ENCODE data around the gene CCDC93. TPM values are rescaled to one million over a fixed set of nuclear protein-coding genes. Genes with fewer than 3 reads are reported as not detected.

Gene CCDC93
- total RNA-seq, 4 donors from 2014 or later = 25.6 to 52.4 (median 33.1) TPM

- DNase-seq = no peak
- H3K9me3 ChIP-seq = no peaks in the 10 kb centered on the region
- 59% methylated on average over 1 of the region's 1 CpG for WGBS, 2 donors
- H3K4me1 ChIP-seq = no peaks in the 10 kb centered on the region
- intact Hi-C loops (cut with DNase I) = no loop called here
- no peaks in the 10 kb centered on the region for H3K27me3 ChIP-seq
- H3K4me3 ChIP-seq (replicated peaks in 1 of 3) = no peak overlapping the region
- TF ChIP-seq CTCF (IDR thresholded peaks at IDR 0.05) = no peak
- TF ChIP-seq POLR2A (IDR thresholded peaks at IDR 0.05) = no peak
- no peak overlapping the region for H3K27ac ChIP-seq
- no peaks in the 10 kb centered on the region for H3K36me3 ChIP-seq
Measured at GRCh38 chr2:117875786-117876185, 138.1 kb downstream of the CCDC93 start.

Small RNAs within 50 kb of the gene (small RNA-seq; reads per million reads assigned to genes)
- not detected for gene RN7SL111P

Other genes with a start within 250 kb of the CCDC93 start
- gene DDX18, start 199.4 kb downstream of the CCDC93 start, total RNA-seq = 10 to 100 TPM; 47.6 to 65.6 (median 49.0) TPM
- gene INSIG2, start 74.4 kb upstream of the CCDC93 start, total RNA-seq = 10 to 100 TPM; 14.3 to 22.8 (median 17.0) TPM